ENCODE measurements around the gene ZNF138. TPM values are rescaled to one million over a fixed set of nuclear protein-coding genes. Genes with fewer than 3 reads are reported as not detected.

The ZNF138 gene
- total and polyA plus RNA-seq, 8 donors: 3.0 to 4.5 (median 3.6) TPM

- no peak for DNase-seq
- 81 to 83% methylated on average over 14 of the region's 14 CpGs for WGBS, 2 donors
- FAIRE-seq: no peak
- Histone ChIP-seq H3K9me3 (no peaks in the 10 kb centered on the region), H3K27me3 (no peaks in the 10 kb centered on the region), H3K36me3 (no peaks in the 10 kb centered on the region), H3K4me3 (no peak overlapping the region), H3K4me1 (no peaks in the 10 kb centered on the region), H3K27ac (no peak overlapping the region)
- intact Hi-C loops (cut with DNase I): no loop called here
- TF ChIP-seq, protein P1, sequence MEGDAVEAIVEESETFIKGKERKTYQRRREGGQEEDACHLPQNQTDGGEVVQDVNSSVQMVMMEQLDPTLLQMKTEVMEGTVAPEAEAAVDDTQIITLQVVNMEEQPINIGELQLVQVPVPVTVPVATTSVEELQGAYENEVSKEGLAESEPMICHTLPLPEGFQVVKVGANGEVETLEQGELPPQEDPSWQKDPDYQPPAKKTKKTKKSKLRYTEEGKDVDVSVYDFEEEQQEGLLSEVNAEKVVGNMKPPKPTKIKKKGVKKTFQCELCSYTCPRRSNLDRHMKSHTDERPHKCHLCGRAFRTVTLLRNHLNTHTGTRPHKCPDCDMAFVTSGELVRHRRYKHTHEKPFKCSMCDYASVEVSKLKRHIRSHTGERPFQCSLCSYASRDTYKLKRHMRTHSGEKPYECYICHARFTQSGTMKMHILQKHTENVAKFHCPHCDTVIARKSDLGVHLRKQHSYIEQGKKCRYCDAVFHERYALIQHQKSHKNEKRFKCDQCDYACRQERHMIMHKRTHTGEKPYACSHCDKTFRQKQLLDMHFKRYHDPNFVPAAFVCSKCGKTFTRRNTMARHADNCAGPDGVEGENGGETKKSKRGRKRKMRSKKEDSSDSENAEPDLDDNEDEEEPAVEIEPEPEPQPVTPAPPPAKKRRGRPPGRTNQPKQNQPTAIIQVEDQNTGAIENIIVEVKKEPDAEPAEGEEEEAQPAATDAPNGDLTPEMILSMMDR (IDR thresholded peaks at IDR 0.05): no peak
- ATAC-seq: no peak
Measured at GRCh38 chr7:64838691-64839090, 44.5 kb downstream of the ZNF138 start.

GRCh38 chr7:64839910-64840309, 45.7 kb downstream of the ZNF138 start:
- no peak for DNase-seq
- Histone ChIP-seq H3K27ac (no peak overlapping the region), H3K27me3 (no peaks in the 10 kb centered on the region), H3K9me3 (no peaks in the 10 kb centered on the region), H3K4me3 (no peak overlapping the region), H3K4me1 (no peaks in the 10 kb centered on the region), H3K36me3 (no peaks in the 10 kb centered on the region)
- intact Hi-C loops (cut with DNase I): no loop called here
- 94 to 95% methylated on average over 16 of the region's 16 CpGs for WGBS, 2 donors
- FAIRE-seq: no peak
- no peak for ATAC-seq
- TF ChIP-seq, protein P1 (IDR thresholded peaks at IDR 0.05): no peak

GRCh38 chr7:64849250-64849923, 55.2 kb downstream of the ZNF138 start:
- no peak for ATAC-seq
- Histone ChIP-seq H3K9me3 (no peaks in the 10 kb centered on the region), H3K4me1 (no peaks in the 10 kb centered on the region), H3K4me3 (no peak overlapping the region), H3K36me3 (no peaks in the 10 kb centered on the region), H3K27me3 (no peaks in the 10 kb centered on the region), H3K27ac (no peak overlapping the region)
- FAIRE-seq: no peak
- WGBS, 2 donors: 52 to 62% methylated on average over 5 of the region's 5 CpGs
- TF ChIP-seq, protein P1 (IDR thresholded peaks at IDR 0.05): no peak
- DNase-seq: no peak
- intact Hi-C loops (cut with DNase I): no loop called here

DNA sequence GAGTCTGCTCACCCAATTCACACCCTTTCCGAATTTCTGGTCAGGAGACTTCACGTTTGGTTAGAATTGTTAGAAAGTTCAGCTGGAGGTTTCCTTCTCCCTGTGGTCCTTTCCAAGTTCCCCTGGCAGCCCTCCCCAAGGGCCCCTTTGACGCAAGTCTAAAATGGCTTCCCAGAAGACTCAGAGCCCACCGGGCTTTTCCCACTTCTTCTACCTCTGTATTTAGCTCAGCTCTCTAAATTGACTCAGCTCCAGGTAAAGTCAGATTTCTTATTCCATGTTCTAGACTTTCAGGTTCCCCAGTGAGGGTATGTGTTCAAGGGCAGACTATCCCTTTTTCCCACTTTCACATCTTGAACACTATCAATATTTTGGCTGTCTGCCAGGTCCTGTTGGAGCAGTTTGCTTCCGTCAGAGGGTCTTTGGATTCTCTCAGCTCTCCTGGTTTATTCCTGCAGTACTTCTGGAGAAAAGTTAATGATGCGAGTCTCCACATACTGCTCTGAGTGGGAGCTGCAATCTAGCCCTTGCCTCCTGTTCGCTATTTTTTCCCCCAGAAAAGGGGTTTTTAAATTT, 55.8 kb downstream of the ZNF138 start:
- FAIRE-seq (no peak), DNase-seq (no peak), ATAC-seq (no peak)
- Histone ChIP-seq H3K27me3 (no peaks in the 10 kb centered on the region), H3K4me3 (no peak overlapping the region), H3K9me3 (no peaks in the 10 kb centered on the region), H3K36me3 (no peaks in the 10 kb centered on the region), H3K27ac (no peak overlapping the region), H3K4me1 (no peaks in the 10 kb centered on the region)
- TF ChIP-seq, protein P1 (IDR thresholded peaks at IDR 0.05): no peak
- WGBS, 2 donors: 72 to 79% methylated on average over 7 of the region's 7 CpGs
- intact Hi-C loops (cut with DNase I): no loop called here

- ATAC-seq (no peak), FAIRE-seq (no peak), DNase-seq (no peak)
- intact Hi-C loops (cut with DNase I): no loop called here
- Histone ChIP-seq H3K27me3 (no peaks in the 10 kb centered on the region), H3K9me3 (no peaks in the 10 kb centered on the region), H3K4me1 (no peaks in the 10 kb centered on the region), H3K4me3 (no peak overlapping the region), H3K36me3 (no peaks in the 10 kb centered on the region), H3K27ac (no peak overlapping the region)
- WGBS, 2 donors: 69 to 81% methylated on average over 4 of the region's 4 CpGs
- TF ChIP-seq, protein P1 (IDR thresholded peaks at IDR 0.05): no peak
Measured at GRCh38 chr7:64853679-64854078, 59.5 kb downstream of the ZNF138 start.

All from pancreas (tissue), 10 donors.